ENCODE results near the gene TSPAN15. TPM values are rescaled to one million over a fixed set of nuclear protein-coding genes. Genes with fewer than 3 reads are reported as not detected.
"Not testable (repeated sequence)": the region's sequence is repeated elsewhere in the genome, so short reads cannot be mapped to it uniquely, and the experiment has no call there.

The TSPAN15 gene
- total RNA-seq, 1 donor, result 0.27 TPM

- DNase-seq (ENCODE audit: low read depth in 2 of 3, low spot score in 2 of 3), result no peak
Observed at GRCh38 chr10:69443354-69443753, 7.9 kb upstream of the TSPAN15 start.

DNA sequence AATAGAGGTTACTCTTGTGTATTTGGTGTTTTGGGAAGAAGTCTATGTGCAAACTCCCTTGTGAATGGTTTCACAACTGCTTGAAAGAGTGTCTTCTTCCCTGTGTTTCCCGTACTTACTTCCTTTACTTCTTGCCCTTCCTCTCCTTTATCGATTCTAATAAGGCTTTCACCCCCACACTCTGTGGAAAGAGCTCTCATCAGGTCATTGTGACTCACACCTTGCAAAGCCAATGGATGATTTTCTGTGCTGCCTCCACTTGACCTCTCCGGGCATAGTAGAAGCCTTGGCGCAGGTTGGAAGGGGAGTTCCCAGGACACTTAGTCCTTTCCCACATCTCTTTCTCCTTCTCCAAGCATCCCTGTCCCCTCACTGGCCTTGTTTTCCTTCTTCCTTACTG lies 6.2 kb upstream of the TSPAN15 start:
- DNase-seq (ENCODE audit: low read depth in 2 of 3, low spot score in 2 of 3), result no peak

DNA sequence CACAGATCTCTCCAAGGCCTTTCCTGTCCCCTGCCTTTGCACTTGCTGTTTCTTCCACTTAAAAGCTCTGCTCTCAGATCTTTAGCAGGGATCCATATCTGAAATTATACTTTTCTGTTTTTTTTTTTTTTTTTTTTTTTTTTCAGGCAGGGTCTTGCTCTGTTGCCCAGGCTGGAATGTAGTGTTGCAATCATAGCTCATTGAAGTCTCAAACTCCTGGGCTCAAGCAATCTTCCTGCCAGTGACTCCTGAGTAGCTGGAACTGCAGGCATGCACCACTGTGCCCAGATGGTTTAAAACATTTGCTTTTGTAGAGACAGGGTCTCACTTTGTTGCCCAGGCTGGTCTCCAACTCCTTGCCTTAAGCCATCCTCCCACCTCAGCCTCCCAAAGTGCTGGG lies 5.0 kb upstream of the TSPAN15 start:
- no peak for DNase-seq (ENCODE audit: low read depth in 2 of 3, low spot score in 2 of 3)

DNA sequence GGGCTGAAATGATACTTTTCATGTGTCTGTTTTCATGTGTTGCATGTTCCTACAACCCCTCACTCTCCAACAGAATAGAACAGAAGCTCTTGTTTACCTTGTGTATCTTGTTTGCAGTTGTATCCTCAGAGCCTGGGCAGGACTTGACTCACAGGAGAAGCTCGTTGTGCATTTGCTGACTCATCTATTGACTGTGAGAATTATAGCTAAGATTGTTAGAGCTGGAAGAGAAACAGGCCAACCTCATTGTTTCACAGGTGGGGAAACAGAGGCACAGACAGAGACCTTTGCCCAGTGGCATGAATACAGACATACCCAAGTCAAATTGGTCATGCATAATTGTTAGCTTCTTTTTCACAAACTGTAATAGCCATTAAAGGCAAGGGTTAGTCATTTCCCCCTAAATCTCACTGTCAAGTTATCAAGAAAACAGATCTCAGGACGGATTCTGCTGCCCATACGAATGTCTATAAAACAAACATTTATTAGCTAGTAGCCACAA lies 4.6 kb upstream of the TSPAN15 start:
- no peak for DNase-seq (ENCODE audit: low read depth in 2 of 3, low spot score in 2 of 3)

DNA sequence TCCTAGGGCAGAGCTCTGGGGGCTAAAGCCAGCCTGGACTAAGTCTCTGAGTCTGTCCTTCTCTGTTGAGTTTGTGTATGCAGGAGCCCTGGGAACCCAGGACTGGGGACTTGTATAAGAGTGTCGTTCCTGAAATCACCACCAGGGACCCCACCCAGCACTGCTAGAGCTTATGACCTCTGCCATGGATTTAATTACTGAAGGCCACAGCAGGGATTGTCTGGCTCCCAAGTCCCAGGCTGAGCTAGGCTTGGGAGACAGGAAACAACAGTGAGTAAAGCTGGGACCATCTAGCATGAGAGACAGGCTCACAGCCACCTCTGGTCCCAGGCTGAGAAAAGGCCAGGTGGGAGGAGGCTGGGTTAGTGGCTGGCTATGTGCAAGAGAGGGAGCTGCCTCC lies 1.4 kb upstream of the TSPAN15 start:
- peak in 2 of 3 donors; percentile 56 to 68 for DNase-seq (ENCODE audit: low read depth in 2 of 3, low spot score in 2 of 3)

DNA sequence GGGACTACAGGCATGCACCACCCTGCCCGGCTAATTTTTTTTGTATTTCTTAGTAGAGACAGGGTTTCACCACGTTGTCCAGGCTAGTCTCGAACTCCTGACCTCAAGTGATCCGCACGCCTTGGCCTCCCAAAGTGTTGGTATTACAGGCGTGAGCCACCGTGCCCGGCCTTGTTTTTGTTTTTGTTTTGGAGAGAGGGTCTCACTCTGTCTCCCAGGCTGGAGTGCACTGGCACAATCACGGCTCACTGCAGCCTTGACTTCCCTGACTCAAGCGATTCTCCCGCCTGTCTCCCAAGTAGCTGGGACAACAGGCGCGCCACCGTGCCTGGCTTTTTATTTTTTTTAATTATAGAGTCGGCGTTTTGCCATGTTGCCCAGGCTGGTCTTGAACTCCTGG lies 870 bp upstream of the TSPAN15 start:
- not testable (repeated sequence) for DNase-seq (ENCODE audit: low read depth in 2 of 3, low spot score in 2 of 3)

GRCh38 chr10:69451784-69452251 lies 553 bp downstream of the TSPAN15 start:
- DNase-seq (ENCODE audit: low read depth in 2 of 3, low spot score in 2 of 3), result no peak

DNA sequence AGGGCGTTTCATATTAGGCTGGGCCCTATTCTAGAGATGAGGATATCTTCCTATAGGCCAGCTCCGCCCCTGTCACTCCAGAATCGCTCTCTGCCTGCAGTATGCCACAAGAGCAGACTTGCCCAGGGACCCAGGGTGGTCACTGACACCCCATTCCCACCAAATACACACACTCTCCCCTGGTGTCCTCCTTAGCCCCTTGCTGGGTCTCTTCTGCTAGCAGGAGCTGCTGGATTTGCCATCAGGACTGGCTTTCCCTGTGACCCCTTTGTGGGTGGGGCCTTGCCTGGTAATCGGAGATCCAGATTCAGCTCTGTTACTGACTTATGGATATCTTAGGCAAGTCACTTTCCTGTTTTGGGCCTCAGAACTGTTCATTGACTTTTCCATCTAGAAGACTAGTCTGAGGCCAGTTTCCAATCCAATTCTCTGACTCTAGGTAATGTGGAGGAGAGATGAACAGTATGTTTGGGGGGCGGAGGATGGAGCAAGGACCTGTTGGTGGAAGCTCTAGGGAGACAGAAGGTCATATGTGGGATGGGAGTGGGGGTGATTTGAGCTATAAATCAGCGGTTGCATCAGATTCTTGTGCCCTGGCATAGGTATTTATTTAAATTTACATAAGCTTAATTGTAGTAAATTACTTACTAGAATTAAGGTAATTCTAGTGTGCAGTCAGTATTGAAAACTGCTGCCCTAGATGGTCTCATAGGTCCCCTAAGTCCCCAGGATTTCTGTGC lies 1.6 kb downstream of the TSPAN15 start:
- no peak for DNase-seq (ENCODE audit: low read depth in 2 of 3, low spot score in 2 of 3)

GRCh38 chr10:69453795-69454194 lies 2.5 kb downstream of the TSPAN15 start:
- no peak for DNase-seq (ENCODE audit: low read depth in 2 of 3, low spot score in 2 of 3)

DNA sequence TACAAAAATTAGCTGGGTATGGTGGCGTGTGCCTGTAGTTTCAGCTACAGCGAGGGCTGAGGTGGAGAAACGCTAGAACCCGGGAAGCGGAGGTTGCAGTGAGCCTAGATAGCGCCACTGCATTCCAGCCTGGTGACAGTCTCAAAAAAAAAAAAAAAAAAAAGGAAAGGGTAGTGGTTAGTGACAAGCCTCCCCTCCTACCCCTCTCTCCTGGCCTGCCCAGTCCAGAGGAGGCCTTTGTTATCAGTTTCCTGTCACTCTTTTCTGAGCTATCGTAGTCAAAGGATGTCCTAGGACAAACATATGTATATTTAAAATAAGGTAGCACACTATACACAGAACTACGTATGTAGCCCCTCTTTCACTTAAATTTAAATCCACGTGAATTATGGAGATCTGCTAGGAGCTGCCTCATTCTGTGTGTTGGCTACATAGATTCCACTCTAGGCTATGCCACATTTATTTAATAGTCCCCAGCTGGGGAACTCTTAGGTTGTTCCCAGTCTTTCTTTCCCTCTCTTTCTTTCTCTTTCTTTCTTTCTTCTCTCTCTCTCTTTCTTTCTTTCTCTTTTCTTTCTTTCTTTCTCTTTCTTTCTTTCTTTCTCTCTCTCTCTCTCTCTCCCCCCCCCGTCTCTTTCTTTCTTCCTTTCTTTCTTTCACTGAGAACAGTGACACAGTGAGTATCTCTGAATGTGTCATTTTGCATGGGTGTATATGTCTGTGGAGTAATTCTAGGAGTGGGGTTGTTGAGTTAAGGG lies 3.9 kb downstream of the TSPAN15 start:
- DNase-seq (ENCODE audit: low read depth in 2 of 3, low spot score in 2 of 3), result no peak

DNA sequence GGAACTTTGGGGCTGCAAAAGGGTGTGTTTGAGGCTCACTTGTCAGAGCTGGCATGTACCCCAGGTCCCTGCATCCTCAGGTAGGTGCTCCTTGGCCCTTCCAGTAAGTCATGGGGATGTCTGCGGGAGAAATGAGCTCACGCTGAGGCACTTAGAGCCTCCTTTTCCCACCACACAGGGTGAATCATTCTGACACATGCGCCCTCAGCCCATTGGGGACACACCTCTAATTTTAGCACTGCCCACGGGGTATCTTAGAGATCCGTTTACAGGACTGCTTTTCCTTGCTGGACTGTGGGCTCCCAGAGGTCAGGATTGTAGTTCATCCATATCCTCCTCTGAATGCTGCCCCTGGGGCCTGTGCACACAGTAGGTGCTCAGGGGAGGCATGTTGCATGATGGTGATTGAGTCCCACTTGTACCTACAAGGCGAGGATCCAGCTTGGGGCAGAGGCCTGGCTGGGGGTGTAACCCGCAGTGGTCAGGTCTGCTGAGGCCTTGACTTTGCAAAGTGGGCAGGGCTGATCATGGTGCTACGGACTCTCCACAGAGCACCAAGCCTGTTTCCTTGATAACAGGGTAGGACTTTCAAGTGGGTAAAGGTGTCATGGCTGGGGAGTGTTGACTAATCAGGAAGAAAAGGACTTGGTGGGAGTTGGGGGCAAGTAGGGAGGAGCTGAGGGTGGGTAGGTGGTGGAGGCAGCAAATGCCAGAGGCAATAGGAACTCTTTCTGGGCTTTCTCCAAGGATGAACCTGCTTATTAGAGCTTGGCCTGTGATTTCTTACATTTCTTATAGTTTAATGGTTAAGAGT lies 5.8 kb downstream of the TSPAN15 start:
- DNase-seq (ENCODE audit: low read depth in 2 of 3, low spot score in 2 of 3), result no peak

DNA sequence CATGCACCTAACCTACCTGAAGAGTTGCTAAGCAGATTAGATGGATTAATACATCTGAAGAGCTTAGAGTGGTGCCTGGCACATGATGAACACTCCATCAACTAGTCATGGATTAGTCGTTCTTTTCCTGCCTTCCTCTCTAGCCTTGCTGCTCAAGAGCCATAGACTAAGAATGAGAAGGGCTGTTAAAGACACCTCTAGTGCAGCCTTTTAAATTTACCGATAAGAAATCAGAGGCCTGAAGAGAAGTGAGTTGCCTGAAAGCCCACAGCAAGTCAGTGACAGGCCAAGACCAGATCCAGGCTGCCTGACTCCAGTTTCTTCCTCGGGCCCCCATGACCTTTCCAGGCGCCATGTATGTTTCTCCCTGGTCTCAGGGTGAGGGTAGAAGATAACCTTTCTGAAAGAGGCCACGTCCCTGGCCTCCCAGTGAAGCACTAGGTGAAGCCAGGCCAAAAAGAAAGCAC lies 6.5 kb downstream of the TSPAN15 start:
- DNase-seq (ENCODE audit: low read depth in 2 of 3, low spot score in 2 of 3), result no peak

DNA sequence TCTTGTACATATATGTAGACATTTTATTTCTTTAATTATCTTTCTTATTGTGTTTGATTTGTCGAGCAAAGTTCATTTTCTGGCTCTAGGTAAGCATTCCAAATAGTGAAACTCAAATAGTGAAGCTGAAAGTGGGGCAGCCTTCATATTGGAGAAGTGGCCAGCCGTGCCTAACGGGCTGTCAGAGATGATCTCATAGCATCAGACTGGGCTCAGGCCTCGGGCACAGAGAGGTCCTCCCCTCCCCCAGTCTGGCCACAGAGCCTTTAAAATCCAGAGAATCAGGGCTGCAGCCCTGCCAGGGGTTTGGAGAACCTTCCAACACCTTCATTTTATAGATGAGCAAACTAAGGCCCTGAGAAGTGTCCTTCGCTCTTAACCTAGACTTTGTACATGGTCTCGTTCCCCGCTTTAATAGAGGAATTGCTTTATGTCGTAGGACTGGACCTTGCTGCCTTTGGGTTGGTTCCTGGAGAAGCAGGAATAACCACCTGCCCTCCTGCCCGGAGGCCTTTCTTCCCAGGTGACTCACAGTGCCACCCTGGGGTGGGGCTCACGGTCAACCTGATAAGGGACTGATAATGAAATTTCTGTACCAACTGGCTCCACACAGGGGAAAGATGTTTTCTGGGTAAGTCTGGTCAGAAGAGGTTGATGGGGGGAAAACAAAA lies 7.3 kb downstream of the TSPAN15 start:
- no peak for DNase-seq (ENCODE audit: low read depth in 2 of 3, low spot score in 2 of 3)

- DNase-seq (ENCODE audit: low read depth in 2 of 3, low spot score in 2 of 3), result no peak
Observed at GRCh38 chr10:69459101-69459790, 8.0 kb downstream of the TSPAN15 start.

DNA sequence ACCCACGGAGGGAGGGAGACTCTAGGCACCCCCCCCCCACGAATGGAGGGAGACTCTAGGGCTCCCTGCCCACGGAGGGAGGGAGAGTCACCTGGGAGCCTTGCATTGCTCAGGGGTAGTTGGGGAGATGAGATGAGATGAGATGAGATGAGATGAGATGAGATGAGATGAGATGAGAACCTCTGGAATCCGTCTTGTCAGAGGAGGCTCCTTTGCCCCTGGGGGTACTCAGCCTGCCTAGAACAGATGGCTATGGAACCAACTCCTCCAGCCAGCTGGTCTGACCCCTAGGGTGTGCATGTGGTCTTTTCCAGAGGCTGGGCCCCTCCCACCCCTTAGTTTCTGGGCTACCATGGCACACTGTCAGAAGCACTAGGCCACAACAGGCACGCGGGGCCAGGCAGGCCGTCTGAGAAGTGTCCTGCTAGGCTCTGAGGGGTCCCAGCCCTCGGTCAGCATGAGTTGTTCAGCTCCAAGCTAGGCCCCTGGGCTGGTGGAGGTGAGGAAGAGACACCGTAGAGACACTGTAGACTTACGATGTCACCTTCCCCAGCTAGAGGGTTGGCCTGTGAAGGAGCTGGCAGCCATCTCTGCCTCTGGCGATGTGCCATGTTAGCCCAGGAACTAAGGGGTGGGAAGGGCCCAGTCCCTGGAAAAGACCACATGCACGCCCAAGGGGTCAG lies 8.8 kb downstream of the TSPAN15 start:
- DNase-seq (ENCODE audit: low read depth in 2 of 3, low spot score in 2 of 3), result no peak

- no peak for DNase-seq (ENCODE audit: low read depth in 2 of 3, low spot score in 2 of 3)
Observed at GRCh38 chr10:69460576-69461242, 9.4 kb downstream of the TSPAN15 start.

- DNase-seq (ENCODE audit: low read depth in 2 of 3, low spot score in 2 of 3), result no peak
Observed at GRCh38 chr10:69461243-69462025, 10.2 kb downstream of the TSPAN15 start.

DNA sequence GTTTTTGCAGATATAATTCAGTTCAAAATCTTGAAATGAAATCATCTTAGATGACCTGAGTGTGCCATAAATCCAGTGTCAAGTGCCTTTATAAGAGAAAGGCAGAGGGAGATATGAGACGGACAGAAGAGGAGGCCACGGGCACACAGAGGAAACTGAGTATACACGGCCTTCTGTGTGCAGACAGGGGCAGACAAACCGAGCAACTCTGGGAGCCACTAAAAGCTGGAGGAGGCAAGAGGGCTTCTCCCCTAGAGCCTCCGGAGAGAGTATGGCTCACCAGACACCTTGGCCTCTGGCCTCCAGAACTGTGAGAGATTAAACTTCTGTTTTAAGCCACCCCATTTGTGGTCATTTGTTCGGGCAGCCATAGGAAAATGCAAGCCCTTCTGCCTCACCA lies 12.6 kb downstream of the TSPAN15 start:
- no peak for DNase-seq (ENCODE audit: low read depth in 2 of 3, low spot score in 2 of 3)
